SKM-1 (cell line): ENCODE measurements around the gene GCDH.
A peak's percentile ranks its signal among the peaks of the same experiment; 100 is the strongest.
"Not testable (repeated sequence)": the region's sequence is repeated elsewhere in the genome, so short reads cannot be mapped to it uniquely, and the experiment has no call there.

Experiments used
- DNase-seq: peaks from one replicate; lab custom pipeline; 2025; ENCODE audit not compliant: unreplicated experiment; lab: John Stamatoyannopoulos, UW

The GCDH gene

DNA sequence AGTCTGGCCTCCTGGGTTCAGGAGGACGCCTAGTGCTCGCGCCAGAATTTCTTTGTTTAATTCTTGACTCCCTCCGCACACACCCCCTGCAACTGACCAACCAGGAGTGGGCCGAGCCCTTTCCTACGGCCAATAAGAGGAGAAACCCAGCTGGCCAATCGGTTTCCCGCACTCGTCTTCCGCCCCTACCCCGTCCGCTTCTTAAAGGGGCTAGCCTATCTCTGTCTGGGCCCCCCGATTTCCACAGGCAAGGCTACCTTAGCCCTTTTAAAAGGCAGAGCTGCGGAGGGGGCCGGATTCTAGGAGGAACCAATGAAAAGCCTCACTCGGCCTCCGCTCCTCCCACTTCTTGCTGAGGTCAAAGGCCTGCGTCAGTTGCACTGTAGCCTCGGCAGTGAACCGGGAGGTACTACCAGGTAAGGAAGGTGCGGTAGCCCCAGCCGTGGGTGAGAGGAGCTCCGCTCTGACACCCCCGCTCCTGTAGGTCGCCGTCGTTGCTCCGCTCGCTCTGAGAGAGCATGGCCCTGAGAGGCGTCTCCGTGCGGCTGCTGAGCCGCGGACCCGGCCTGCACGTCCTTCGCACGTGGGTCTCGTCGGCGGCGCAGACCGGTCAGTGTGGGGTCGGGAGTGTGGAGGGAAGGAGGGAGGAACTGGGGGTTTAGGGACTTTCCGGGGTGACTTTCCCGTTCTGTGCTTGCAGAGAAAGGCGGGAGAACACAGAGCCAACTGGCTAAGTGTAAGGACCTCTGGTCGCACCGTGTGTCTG is at the start of gene GCDH:
Gene GCDH, plus strand, starts transcription at position 374 of the 766 bp plus-strand sequence. Its CDS starts 145 bp downstream, at position 519.
- peak; percentile 98 for DNase-seq

DNA sequence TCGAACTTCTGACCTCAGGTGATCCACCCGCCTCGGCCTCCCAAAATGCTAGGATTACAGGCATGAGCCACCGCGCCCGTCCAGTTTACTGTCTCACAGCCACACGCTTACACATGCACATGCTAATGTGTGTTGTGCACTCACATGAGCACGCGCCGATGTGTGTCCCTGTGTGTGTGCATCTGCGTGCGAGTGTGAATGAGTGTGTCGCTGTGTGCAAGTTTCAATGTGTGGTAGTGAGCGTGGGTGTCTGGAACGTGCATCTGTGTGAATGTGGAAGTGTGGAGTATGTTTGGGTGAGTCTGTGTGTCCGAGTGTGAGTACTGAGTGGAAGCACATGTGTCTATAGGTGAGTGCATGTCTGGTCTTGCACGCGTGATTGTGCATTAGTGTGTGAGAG is 48.4 kb upstream of the GCDH start:
- no peak for DNase-seq

- DNase-seq: no peak
Measured at GRCh38 chr19:12843328-12843727, 47.6 kb upstream of the GCDH start.

GRCh38 chr19:12843999-12844732 is 46.8 kb upstream of the GCDH start:
- no peak for DNase-seq

- DNase-seq: not testable (repeated sequence)
Measured at GRCh38 chr19:12846613-12847012, 44.3 kb upstream of the GCDH start.

DNA sequence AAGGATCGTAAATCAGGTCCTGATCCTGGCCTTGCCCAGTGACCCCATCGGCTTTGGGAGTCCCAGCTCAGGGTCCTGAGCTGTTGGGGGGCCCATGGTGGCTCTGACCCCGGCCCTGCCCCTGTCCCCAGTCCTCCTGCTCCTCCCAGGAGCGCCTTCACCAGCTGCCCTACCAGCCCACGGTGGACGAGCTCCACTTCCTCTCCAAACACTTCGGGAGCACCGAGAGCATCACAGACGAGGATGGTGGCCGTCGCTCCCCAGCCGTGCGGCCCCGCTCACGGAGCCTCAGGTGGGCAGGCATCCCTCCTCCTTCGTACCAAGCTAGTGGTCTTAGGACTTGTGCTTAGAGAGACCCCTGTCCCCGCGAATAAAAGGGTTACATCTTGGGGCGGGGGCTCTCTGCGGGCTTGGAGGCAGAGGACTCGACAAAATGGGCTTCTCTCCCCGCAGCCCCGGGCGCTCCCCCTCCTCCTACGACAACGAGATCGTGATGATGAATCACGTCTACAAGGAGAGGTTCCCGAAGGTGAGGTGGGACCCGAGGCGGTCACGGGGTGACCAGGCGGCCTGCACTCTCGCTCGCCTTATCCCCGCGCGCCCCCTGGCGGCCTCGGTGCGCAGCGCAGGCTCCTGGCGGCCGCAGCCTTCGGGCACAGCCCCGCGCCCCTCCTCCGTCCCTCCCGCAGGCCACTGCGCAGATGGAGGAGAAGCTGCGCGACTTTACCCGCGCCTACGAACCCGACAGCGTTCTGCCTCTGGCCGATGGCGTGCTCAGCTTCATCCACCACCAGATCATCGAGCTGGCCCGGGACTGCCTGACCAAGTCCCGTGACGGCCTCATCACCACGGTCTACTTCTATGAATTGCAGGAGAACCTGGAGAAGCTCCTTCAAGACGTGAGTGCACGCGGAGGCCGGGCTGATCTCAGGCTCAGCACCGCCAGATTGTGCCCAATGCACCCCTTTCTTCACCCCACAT is 43.5 kb upstream of the GCDH start:
- DNase-seq: peak; percentile 55

- DNase-seq: no peak
Measured at GRCh38 chr19:12856653-12857052, 34.3 kb upstream of the GCDH start.

DNA sequence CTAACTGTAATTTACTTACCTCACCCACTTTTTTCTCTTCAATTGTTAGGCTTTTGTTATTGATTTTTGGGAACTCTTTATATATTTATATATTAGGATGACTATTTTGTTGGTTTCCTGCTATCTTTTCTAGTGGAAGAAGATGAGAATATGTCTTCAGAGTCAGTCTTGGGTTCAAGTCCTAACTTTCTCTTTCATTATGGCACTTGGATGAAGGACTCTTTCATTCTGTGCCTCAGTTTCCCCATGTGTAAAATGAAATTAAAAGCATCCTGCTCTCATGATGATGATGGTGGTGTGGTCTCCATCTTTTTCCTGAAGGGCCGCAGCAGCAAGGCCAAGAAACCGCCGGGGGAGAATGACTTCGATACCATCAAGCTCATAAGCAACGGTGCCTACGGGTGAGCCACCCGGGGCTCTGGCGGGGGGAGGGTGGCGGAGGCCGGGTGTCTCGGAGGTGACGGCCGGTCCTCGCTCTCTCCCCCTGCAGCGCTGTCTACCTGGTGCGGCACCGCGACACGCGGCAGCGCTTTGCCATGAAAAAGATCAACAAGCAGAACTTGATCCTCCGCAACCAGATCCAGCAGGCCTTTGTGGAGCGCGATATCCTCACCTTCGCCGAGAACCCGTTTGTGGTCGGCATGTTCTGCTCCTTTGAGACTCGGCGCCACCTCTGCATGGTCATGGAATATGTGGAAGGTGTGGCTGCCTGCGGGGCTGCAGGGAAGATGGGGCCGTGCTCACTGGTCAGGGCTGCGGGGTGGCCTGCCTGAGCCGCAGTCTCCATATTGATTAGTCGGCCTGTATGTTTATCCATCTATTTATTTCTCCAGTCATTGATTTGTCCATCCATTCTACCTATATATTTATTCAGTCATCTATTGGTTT is 32.7 kb upstream of the GCDH start:
- DNase-seq: no peak

- no peak for DNase-seq
Measured at GRCh38 chr19:12859546-12859945, 31.4 kb upstream of the GCDH start.

DNA sequence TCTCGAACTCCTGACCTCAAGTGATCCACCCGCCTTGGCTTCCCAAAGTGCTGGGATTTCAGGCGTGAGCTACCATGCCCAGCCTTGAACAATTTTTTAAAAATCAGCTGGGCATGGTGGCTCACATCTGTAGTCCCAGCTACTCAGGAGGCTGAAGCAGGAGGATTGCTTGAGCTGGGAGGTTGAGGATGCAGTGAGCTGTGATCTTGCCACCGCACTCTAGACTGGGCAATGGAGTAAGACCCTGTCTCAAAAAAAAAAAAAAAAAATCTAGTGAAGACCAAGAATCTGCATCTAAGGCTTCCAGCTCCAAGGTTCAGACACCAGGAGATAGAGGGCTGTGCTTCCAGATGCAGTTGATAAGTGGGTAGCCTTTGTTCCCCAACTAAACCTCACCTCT is 26.8 kb upstream of the GCDH start:
- DNase-seq: no peak

DNA sequence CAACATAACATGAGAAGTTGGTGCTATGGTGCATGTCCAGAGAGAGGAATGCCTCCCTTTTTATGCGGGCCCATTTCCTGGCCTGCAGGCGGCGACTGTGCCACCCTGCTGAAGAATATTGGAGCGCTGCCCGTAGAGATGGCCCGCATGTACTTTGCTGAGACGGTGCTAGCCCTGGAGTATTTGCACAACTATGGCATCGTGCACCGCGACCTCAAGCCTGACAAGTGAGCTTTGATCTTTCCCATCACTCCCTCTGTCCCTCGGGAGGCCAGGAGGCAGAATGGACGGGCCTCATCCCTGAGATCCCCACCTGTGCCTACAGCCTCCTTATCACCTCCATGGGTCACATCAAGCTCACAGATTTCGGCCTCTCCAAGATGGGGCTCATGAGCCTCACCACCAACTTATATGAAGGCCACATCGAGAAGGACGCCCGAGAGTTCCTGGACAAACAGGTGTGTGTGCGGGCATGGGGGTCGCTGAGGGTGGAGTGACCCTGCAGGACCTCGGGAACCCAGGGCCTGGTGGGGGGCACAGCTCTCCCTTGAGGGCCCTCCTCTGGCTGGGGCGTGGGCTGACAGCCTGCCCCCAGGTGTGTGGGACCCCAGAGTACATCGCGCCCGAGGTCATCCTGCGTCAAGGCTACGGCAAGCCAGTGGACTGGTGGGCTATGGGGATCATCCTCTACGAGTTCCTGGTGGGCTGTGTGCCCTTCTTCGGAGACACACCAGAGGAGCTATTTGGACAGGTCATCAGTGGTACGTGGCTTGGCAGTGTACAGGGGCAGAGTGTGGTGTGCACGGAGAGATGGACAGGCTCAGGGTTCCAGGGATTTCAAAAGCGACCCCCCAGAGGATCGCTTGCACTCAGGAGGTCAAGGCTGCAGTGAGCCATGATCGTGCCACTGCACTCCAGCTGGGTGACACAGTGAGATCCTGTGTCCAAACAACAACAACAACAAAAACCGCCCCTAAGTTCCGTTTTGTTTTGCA is 25.9 kb upstream of the GCDH start:
- DNase-seq: no peak

DNA sequence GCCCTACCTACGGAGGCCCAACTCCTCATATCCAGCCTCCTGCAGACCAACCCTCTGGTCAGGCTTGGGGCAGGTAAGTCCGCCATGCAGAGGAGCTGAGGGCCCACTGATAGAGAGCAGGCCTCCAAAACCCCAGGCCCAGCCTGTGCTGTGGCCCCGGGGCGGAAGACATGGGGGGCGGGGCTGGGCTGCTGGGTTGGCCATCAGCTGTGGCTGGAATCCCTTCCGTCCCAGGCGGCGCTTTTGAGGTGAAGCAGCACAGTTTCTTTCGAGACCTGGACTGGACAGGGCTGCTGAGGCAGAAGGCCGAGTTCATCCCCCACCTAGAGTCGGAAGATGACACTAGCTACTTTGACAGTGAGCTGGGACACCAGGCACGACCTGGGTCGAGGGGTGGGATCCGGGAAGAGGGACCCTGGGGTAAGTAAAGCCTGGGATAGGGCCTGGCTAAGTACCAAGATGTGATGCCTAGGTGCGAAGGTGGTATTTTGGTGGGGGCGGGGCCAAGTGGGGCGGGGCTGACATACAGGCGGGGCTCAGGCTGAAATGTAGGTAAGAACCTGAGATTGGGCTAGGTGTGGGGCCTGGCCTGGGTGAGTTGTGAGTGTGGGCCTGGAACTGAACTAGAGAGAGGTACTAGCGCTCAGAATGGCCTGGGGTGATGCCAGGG is 25.1 kb upstream of the GCDH start:
- DNase-seq: no peak

GRCh38 chr19:12866416-12867119 is 24.4 kb upstream of the GCDH start:
- DNase-seq: no peak

DNA sequence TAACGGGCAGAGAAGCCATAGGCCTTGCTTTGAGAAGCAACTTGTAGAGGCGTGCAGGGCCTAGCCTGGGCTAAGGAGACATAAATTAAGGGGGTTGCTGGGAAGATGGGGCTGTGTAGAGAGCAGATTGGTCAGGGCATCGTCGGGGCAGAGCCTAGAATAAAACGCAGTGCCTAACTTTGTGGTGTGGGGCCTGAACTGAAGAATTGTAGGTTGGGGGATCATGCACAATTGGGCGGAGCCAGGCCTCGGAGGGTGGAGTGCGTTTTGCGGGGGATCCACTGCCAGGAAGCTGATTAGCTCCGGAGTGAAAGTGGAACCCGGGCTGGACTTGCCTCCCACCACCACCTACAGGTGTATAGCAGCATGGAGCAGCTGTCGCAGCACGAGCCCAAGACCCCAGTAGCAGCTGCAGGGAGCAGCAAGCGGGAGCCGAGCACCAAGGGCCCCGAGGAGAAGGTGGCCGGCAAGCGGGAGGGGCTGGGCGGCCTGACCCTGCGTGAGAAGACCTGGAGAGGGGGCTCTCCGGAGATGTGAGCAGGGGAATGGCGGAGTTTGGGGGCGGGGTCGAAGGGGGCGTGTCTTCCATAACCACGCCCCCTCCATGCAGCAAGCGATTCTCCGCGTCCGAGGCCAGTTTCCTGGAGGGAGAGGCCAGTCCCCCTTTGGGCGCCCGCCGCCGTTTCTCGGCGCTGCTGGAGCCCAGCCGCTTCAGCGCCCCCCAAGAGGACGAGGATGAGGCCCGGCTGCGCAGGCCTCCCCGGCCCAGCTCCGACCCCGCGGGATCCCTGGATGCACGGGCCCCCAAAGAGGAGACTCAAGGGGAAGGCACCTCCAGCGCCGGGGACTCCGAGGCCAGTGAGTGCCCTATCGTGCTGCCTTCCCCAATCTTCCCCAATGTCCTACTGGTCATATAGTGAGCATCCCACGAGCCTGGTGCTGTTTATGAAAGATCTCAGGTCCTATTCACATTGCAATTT is 23.6 kb upstream of the GCDH start:
- no peak for DNase-seq

- DNase-seq: no peak
Measured at GRCh38 chr19:12868540-12869112, 22.3 kb upstream of the GCDH start.

DNA sequence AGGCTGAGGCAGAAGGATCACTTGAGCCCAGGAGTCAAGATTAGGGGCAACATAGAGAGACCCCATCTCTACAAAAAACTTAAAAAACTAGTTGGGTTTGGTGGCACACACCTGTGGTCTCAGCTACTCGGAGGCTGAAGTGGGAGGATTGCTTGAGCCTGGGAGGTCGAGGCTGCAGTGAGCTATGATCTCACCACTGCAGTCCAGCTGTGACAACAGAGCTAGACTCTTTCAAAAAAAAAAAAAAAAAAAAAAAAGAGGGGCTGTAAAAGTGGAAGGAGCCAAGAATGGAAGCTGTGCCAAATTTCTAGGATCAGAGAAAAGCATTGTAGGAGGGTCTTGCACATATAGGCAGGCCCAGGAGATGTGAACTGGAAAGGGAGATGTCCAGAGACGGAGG is 19.3 kb upstream of the GCDH start:
- no peak for DNase-seq
